Epithelial cell of prostate (primary cell): ENCODE measurements around the gene LRCH2.

ENCODE experiments used
- DNase-seq: peaks from one replicate; pipeline ENCODE4 v3.0.0-alpha.2; 2011; ENCODE audit warnings: low read depth, low spot score
- H3K27ac ChIP-seq: fragments of 450-650 bp; 2 replicates; pipeline ENCODE4 v1.5.1; 2017; ENCODE audit warnings: mild to moderate bottlenecking

Gene LRCH2

GRCh38 chrX:115089419-115089818, 144.5 kb downstream of the LRCH2 start:
- DNase-seq = no peak
- H3K27ac ChIP-seq = no peak overlapping the region

- DNase-seq = no peak
- no peak overlapping the region for H3K27ac ChIP-seq
These were observed 165.0 kb downstream of the LRCH2 start for GRCh38 chrX:115068896-115069295.

- no peak overlapping the region for H3K27ac ChIP-seq
- DNase-seq = no peak
These were observed 166.1 kb downstream of the LRCH2 start for GRCh38 chrX:115067812-115068211.

DNA sequence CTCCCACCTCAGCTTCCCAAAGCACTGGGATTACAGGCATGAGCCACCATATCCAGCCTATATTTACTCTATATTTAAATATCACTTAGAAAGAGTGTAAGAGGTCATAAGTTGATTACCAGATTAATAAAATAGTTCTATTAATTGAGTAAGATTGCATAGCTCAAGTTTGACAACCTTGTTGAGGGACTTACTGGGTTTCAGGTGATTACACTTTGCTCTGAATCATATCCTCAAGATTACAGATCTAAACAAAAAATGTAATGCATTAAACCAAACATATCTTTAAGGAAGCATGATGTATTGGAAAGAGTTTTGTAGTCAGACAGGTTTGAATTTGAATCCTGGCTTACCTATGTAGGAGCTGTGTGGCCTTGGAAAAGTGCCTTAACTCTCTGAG, 168.6 kb downstream of the LRCH2 start:
- DNase-seq = peak; percentile 8
- H3K27ac ChIP-seq = peak overlapping the region; percentile 66
